GM21360 (cell line): ENCODE measurements around the gene ZBED4.
"Not testable (repeated sequence)": the region's sequence is repeated elsewhere in the genome, so short reads cannot be mapped to it uniquely, and the experiment has no call there.

ENCODE experiments used
- ATAC-seq: cut with Tn5 transposase; IDR thresholded peaks from one replicate; pipeline ENCODE4 v1.9.1; 2021; ENCODE audit warnings: mild to moderate bottlenecking, moderate library complexity; ENCODE audit not compliant: unreplicated experiment

ZBED4 gene

GRCh38 chr22:49826603-49827270, 26.9 kb upstream of the ZBED4 start:
- ATAC-seq, result no peak

GRCh38 chr22:49827271-49827852, 26.3 kb upstream of the ZBED4 start:
- no peak for ATAC-seq

GRCh38 chr22:49827853-49828598, 25.6 kb upstream of the ZBED4 start, which contains the start of gene BRD1:
Gene BRD1 (minus strand): TSS chr22:49827873. CDS start chr22:49824317, 3,556 bp downstream.
- ATAC-seq, result no peak

- no peak for ATAC-seq
Measured at GRCh38 chr22:49828599-49828965, 25.1 kb upstream of the ZBED4 start.

GRCh38 chr22:49829044-49829853, 24.4 kb upstream of the ZBED4 start:
- no peak for ATAC-seq

GRCh38 chr22:49833340-49834007, 20.2 kb upstream of the ZBED4 start:
- ATAC-seq, result no peak

- no peak for ATAC-seq
Measured at GRCh38 chr22:49838771-49839717, 14.6 kb upstream of the ZBED4 start.

- no peak for ATAC-seq
Measured at GRCh38 chr22:49845241-49845640, 8.4 kb upstream of the ZBED4 start.

GRCh38 chr22:49845666-49846459, 7.8 kb upstream of the ZBED4 start:
- no peak for ATAC-seq

- no peak for ATAC-seq
Measured at GRCh38 chr22:49847751-49848689, 5.6 kb upstream of the ZBED4 start.

- no peak for ATAC-seq
Measured at GRCh38 chr22:49848690-49849160, 4.9 kb upstream of the ZBED4 start.

- ATAC-seq, result no peak
Measured at GRCh38 chr22:49849161-49850020, 4.3 kb upstream of the ZBED4 start.

GRCh38 chr22:49850021-49850911, 3.4 kb upstream of the ZBED4 start:
- ATAC-seq, result no peak

- no peak for ATAC-seq
Measured at GRCh38 chr22:49850959-49851802, 2.5 kb upstream of the ZBED4 start.

GRCh38 chr22:49852568-49852897, 1.1 kb upstream of the ZBED4 start:
- not testable (repeated sequence) for ATAC-seq
